Spleen (tissue), 7 donors: ENCODE measurements around the gene SRSF4.

Source experiments
- CTCF ChIP-seq, 11 experiments: fragments of 200-600 bp in 7 of 11; fragments of 450-650 bp in 4 of 11; sonication (generic) in 4 of 11; IDR thresholded peaks in 8 of 11; conservative IDR thresholded peaks in 3 of 11; 1 replicate in 7 of 11; 2 replicates in 4 of 11; pipeline versions ENCODE4 v1.4.0 to v1.8.0; 2016 to 2021; ENCODE audit warnings: antibody characterized with exemption in 11 of 11, inconsistent platforms in 4 of 11, mild to moderate bottlenecking in 1 of 11
- POLR2A ChIP-seq, 3 donors: fragments of 450-650 bp; IDR thresholded peaks; one replicate each; pipeline ENCODE4 v1.5.1; 2017; ENCODE audit warnings: antibody characterized with exemption in 3 of 3, mild to moderate bottlenecking in 1 of 3
- POLR2AphosphoS5 ChIP-seq, 3 donors: sonication (generic); formaldehyde crosslinking; IDR thresholded peaks; one replicate each; pipeline ENCODE4 v1.5.1; 2017; ENCODE audit warnings: antibody characterized with exemption in 3 of 3
- donor health status: DM: no; HTN: no; CAD: no; lungs with moderate emphysema.
- donor health status: DM: no; HTN: no; CAD: no.
- donor health status: DM: no; HTN: no; CAD: no.

DNA sequence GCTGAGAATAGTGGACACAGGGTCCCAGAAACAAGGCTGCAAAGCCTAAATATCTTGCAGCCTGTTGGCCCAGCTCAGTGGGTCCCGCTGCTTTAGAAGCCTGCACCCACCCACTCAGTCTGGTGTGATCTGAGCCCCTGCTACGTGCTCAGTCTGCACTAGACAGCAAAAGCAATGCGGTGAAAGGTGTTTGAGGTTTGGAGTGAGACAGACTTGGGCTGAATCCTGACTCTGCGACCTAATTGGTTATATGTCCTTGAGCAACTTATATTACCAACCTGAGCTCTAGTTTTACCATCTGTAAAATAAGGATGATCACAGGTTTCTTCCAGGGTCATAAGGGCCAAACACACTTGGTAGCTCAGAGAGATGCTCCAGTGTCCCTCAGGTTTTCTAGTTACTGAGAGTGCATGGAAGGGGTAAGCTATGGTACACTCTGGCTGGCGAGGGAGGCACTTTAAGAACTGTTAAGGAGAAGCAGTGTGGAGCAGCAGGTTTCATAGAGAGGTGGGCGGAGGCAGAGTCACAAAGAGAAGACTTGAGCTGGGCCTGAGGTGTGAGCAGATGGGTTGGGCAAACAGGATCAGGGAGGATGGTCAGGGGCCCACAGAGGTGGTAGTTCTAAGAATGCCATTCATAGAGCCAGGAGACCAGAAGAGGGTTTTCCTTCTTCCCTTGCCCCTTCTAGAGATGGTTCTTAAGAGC is 68.1 kb downstream of the SRSF4 start:
- TF ChIP-seq CTCF (IDR thresholded peaks at IDR 0.05 in 8 of 11, conservative IDR thresholded peaks at IDR 0.05 in 3 of 11): no peak
- no peak for TF ChIP-seq POLR2AphosphoS5 (IDR thresholded peaks at IDR 0.05)
- TF ChIP-seq POLR2A (IDR thresholded peaks at IDR 0.05): no peak
